SK-N-MC (cell line): ENCODE measurements around the gene MYL10.

Source experiments
- DNase-seq: peaks from one replicate; pipeline ENCODE4 v3.0.0-alpha.2; 2011; ENCODE audit warnings: low read depth, low spot score
- H3K27ac ChIP-seq: fragments of 200-600 bp; sonication (generic); 2 replicates; pipeline ENCODE4 v1.5.1; 2016; ENCODE audit warnings: mixed run types
- H3K36me3 ChIP-seq: fragments of 200-600 bp; sonication (generic); 2 replicates; pipeline ENCODE4 v1.6.1; 2017; ENCODE audit warnings: antibody characterized with exemption, low read length, mixed read lengths; ENCODE audit not compliant: insufficient read depth
- H3K4me3 ChIP-seq: fragments of 200-600 bp; sonication (generic); 2 replicates; pipeline ENCODE4 v1.5.1; 2016
- H3K9ac ChIP-seq: fragments of 200-600 bp; sonication (generic); 2 replicates; pipeline ENCODE4 v1.8.0; 2017; ENCODE audit warnings: mixed run types, mixed read lengths; ENCODE audit not compliant: insufficient read length
- H3K9me3 ChIP-seq: fragments of 200-600 bp; sonication (generic); 2 replicates; pipeline ENCODE4 v1.6.1; 2017; ENCODE audit warnings: low read depth, mild to moderate bottlenecking, antibody characterized with exemption, low read length, moderate library complexity, mixed read lengths
- EZH2 ChIP-seq: fragments of 200-600 bp; sonication (generic); IDR thresholded peaks from one replicate; pipeline ENCODE4 v1.6.1; 2017; ENCODE audit warnings: antibody characterized with exemption
- FOXP2 ChIP-seq: optimal IDR thresholded peaks from 2 replicates; pipeline ENCODE3; 2011; ENCODE audit warnings: mild to moderate bottlenecking, moderate library complexity; ENCODE audit not compliant: insufficient read depth; ENCODE audit errors: extremely low read length, control extremely low read depth
- POLR2AphosphoS5 ChIP-seq: IDR thresholded peaks from 2 replicates; pipeline ENCODE4 v1.6.1; 2012; ENCODE audit warnings: mild to moderate bottlenecking, low read depth, low read length, borderline replicate concordance

MYL10 gene

GRCh38 chr7:101564778-101565211, 64.3 kb downstream of the MYL10 start:
- no peak for DNase-seq

GRCh38 chr7:101563943-101564777, 64.9 kb downstream of the MYL10 start:
- H3K27ac ChIP-seq: no peak overlapping the region
- TF ChIP-seq POLR2AphosphoS5 (no peak), FOXP2 (no peak), EZH2 (no peak)
- no peaks in the 10 kb centered on the region for H3K36me3 ChIP-seq
- DNase-seq: no peak
- no peak overlapping the region for H3K4me3 ChIP-seq
- H3K9ac ChIP-seq: no peak overlapping the region
- H3K9me3 ChIP-seq: no peaks in the 10 kb centered on the region

More at GRCh38 chr7:101564778-101565211, 64.3 kb downstream of the MYL10 start:
- no peak for TF ChIP-seq POLR2AphosphoS5
- no peak for TF ChIP-seq FOXP2
- no peak for TF ChIP-seq EZH2
- H3K36me3 ChIP-seq: no peaks in the 10 kb centered on the region
- H3K9ac ChIP-seq: no peak overlapping the region
- no peak overlapping the region for H3K4me3 ChIP-seq
- H3K27ac ChIP-seq: no peak overlapping the region
- H3K9me3 ChIP-seq: no peaks in the 10 kb centered on the region
